Placental epithelial cell (primary cell): ENCODE results near the gene LHX8. TPM values are rescaled to one million over a fixed set of nuclear protein-coding genes. Genes with fewer than 3 reads are reported as not detected.

Experiments
- small RNA-seq: library from RNA; depleted of rRNA; stranded (forward); fragments of <200 nt; gene quantifications from one replicate; pipeline ENCODE3, GENCODE V24; 2012
- total RNA-seq: library from RNA; depleted of rRNA; stranded (reverse); fragments of >200 nt; gene quantifications from 2 replicates; pipeline ENCODE4 v1.2.3, GENCODE V29; 2012

LHX8 gene
- not detected in 2 replicates for total RNA-seq

DNA sequence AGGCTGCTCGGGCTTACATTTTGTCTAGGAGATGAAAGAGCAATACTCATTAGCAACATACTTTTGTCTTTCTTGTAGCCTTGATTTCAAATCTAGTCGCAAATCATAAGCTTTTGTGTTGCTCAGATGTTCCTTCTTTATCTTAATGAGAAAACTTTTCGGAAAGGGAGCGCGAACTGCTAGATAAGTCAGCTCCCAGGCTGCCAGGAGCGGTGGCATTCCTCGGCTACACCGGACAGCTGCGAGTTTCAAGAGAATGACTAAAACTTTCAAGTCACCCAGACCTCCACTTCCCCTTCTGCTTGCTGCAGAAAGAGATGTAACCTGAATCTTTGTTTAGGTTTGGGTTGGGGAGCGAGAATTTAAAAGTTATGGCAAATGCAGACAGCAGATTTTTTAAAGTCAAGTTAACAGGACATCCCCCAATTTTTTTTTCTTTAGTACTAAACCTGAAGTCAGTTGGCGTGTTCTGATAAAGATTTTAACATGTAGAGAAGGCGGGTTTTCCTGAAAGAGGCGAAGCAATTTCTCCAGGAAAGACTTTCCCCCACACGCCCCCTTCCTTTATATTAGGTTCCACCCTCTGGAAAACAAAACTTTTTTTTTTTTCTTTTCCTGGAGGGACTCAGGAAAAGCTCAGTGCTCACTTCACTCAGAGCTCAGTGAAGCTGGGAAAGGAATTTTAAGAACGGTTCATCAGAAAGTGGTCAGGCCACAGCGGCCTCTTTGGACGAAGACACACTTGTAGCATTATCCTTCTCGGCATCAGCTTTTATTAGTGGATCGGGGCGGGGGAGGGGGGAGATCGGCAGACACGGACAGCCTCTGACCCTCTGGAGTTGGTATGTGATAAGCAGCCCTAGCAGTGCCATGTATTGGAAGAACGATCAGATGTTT lies at the start of gene LHX8:
LHX8 (plus strand) TSS at position 639 of the 897 bp plus-strand sequence. CDS start 2,227 bp downstream, outside the sequence.

Small RNA genes within 50 kb of the gene (small RNA-seq; reads per million reads assigned to genes)
- not detected for gene RNU6-622P
